OCI-LY7 (cell line): Measurements from ENCODE around the gene CTNNA2. TPM values are rescaled to one million over a fixed set of nuclear protein-coding genes. Genes with fewer than 3 reads are reported as not detected.

ENCODE experiments used
- BruUV-seq: library from RNA; stranded (reverse); fragments of 400-500 nt; replicated peaks from 2 replicates; lab custom pipeline; 2021; lab: Mats Ljungman, UMichigan
- CTCF ChIA-PET: fragments of 300-600 bp; sonication (Branson Sonifier 250); formaldehyde crosslinking; loops from one replicate; lab custom pipeline; 2022; ENCODE audit warnings: antibody characterized with exemption; ENCODE audit not compliant: unreplicated experiment; lab: Charles Lee
- POLR2A ChIA-PET: fragments of 300-600 bp; sonication (Branson Sonifier 250); formaldehyde crosslinking; loops from one replicate; lab custom pipeline; 2022; ENCODE audit warnings: antibody characterized with exemption; lab: Charles Lee
- DNase-seq: peaks from one replicate; pipeline ENCODE4 v3.0.0-alpha.2; 2015; ENCODE audit warnings: low spot score
- H2AFZ ChIP-seq: fragments of 200-600 bp; sonication (generic), shearing (Covaris generic); 2 replicates; pipeline ENCODE4 v1.6.1; 2014; ENCODE audit warnings: mild to moderate bottlenecking, antibody characterized with exemption, low read length, moderate library complexity
- H3K27ac ChIP-seq: fragments of 200-600 bp; sonication (generic); 2 replicates; pipeline ENCODE4 v1.5.1; 2014; ENCODE audit warnings: mixed run types, low read depth, mild to moderate bottlenecking, moderate library complexity, low read length, inconsistent platforms; ENCODE audit not compliant: poor library complexity, severe bottlenecking
- H3K36me3 ChIP-seq: fragments of 200-600 bp; sonication (generic); 2 replicates; pipeline ENCODE4 v1.6.1; 2014; ENCODE audit warnings: mild to moderate bottlenecking, antibody characterized with exemption, low read length, moderate library complexity, mixed read lengths; ENCODE audit not compliant: insufficient read depth
- H3K4me1 ChIP-seq: fragments of 200-600 bp; sonication (generic); 2 replicates; pipeline ENCODE4 v1.5.1; 2014; ENCODE audit warnings: mild to moderate bottlenecking, low read length; ENCODE audit not compliant: insufficient read depth, poor library complexity, severe bottlenecking
- H3K4me2 ChIP-seq: fragments of 200-600 bp; sonication (generic); 2 replicates; pipeline ENCODE4 v1.6.1; 2014; ENCODE audit warnings: mild to moderate bottlenecking, low read length
- H3K4me3 ChIP-seq: fragments of 200-600 bp; sonication (generic); 2 replicates; pipeline ENCODE4 v1.5.1; 2014; ENCODE audit warnings: mild to moderate bottlenecking, low read depth, low read length; ENCODE audit not compliant: poor library complexity, severe bottlenecking
- H3K79me2 ChIP-seq: fragments of 200-600 bp; sonication (generic); 2 replicates; pipeline ENCODE4 v1.6.1; 2016; ENCODE audit warnings: low read depth, mild to moderate bottlenecking, low read length, moderate library complexity, mixed read lengths; ENCODE audit not compliant: insufficient read depth
- H3K9me2 ChIP-seq: fragments of 200-600 bp; sonication (generic); 2 replicates; pipeline ENCODE4 v1.6.1; 2016; ENCODE audit warnings: mild to moderate bottlenecking, low read length, mixed read lengths; ENCODE audit not compliant: insufficient read depth
- H3K9me3 ChIP-seq: fragments of 200-600 bp; sonication (generic); 2 replicates; pipeline ENCODE4 v1.6.1; 2014; ENCODE audit warnings: mild to moderate bottlenecking, mixed run types, low read length, mixed read lengths
- H4K20me1 ChIP-seq: fragments of 200-600 bp; sonication (generic); 2 replicates; pipeline ENCODE4 v1.6.1; 2014; ENCODE audit warnings: mild to moderate bottlenecking, antibody characterized with exemption, low read length, moderate library complexity, mixed read lengths; ENCODE audit not compliant: insufficient read depth
- CTCF ChIP-seq: fragments of 200-600 bp; sonication (generic); conservative IDR thresholded peaks from 2 replicates; pipeline ENCODE4 v1.5.1; 2014; ENCODE audit warnings: mild to moderate bottlenecking, antibody characterized with exemption, low read length, moderate library complexity, mixed read lengths
- EZH2phosphoT487 ChIP-seq: fragments of 200-600 bp; sonication (generic); IDR thresholded peaks from 2 replicates; pipeline ENCODE4 v1.6.1; 2018; ENCODE audit warnings: low read depth, borderline replicate concordance, mild to moderate bottlenecking, mixed run types, antibody characterized with exemption, low read length, moderate library complexity, mixed read lengths
- intact Hi-C: fragments of 100-400 bp; cut with micrococcal nuclease; formaldehyde crosslinking; loops from one replicate; pipeline ENCODE4 v1.10.0; 2022; ENCODE audit not compliant: unreplicated experiment
- total RNA-seq, 2 experiments: library from RNA; depleted of rRNA in 1 of 2; stranded (reverse); fragments of >200 nt in 1 of 2; shearing (Covaris generic) in 1 of 2; gene quantifications; 2 replicates each; pipeline ENCODE4 v1.2.3, GENCODE V29; 2014 to 2022

Gene CTNNA2
- total RNA-seq, 2 experiments from 2014 or later = 0.19 to 2.7 TPM

DNA sequence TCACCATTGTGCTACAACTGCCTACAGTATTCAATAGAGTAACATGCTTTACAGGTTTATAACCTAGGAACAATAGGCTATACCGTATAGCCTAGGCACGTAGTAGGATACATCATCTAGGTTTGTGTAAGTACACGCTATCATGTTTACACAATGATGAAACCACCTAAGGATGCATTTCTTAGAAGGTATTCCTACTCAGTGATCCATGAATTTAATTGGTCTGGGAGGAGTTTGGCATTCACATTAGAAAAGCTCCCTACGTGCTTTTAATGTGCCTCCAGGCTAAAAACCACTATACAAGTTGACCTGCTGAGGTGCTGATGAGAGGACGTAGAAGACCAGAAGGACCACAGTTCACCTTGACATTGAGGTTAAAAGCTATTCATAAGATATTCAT is 946.2 kb downstream of the CTNNA2 start:
- no TSS peak for BruUV-seq
- CTCF ChIA-PET = no interaction called here

GRCh38 chr2:80461505-80462197 is 948.8 kb downstream of the CTNNA2 start:
- POLR2A ChIA-PET = interaction anchor here (1.0 to 1.1 kb wide), 2 partner anchors 37 to 65 kb away, joined by 3 read pairs; no protein-coding TSS in a partner anchor
- Histone ChIP-seq H3K4me3 (no peak overlapping the region), H3K4me2 (no peak overlapping the region), H3K4me1 (no peaks in the 10 kb centered on the region), H4K20me1 (no peaks in the 10 kb centered on the region), H3K27ac (no peak overlapping the region), H3K9me2 (no peaks in the 10 kb centered on the region), H2AFZ (no peak overlapping the region), H3K36me3 (no peaks in the 10 kb centered on the region), H3K79me2 (no peaks in the 10 kb centered on the region), H3K9me3 (no peaks in the 10 kb centered on the region)
- intact Hi-C loops = no loop called here
- no peak for DNase-seq
- BruUV-seq = no TSS peak
- CTCF ChIA-PET = no interaction called here
- TF ChIP-seq EZH2phosphoT487 = no peak
- TF ChIP-seq CTCF = no peak

More for the DNA sequence above, 946.2 kb downstream of the CTNNA2 start:
- Histone ChIP-seq H4K20me1 (no peaks in the 10 kb centered on the region), H3K9me2 (no peaks in the 10 kb centered on the region), H3K4me1 (no peaks in the 10 kb centered on the region), H3K9me3 (no peaks in the 10 kb centered on the region), H3K36me3 (no peaks in the 10 kb centered on the region), H3K79me2 (no peaks in the 10 kb centered on the region), H3K4me2 (no peak overlapping the region), H3K4me3 (no peak overlapping the region), H3K27ac (no peak overlapping the region), H2AFZ (no peak overlapping the region)
- no peak for TF ChIP-seq EZH2phosphoT487
- no peak for TF ChIP-seq CTCF
- no peak for DNase-seq
- intact Hi-C loops = no loop called here
- POLR2A ChIA-PET = interaction anchor here (0.9 kb wide), 1 partner anchor 10 kb away, joined by 3 read pairs; no protein-coding TSS in a partner anchor

DNA sequence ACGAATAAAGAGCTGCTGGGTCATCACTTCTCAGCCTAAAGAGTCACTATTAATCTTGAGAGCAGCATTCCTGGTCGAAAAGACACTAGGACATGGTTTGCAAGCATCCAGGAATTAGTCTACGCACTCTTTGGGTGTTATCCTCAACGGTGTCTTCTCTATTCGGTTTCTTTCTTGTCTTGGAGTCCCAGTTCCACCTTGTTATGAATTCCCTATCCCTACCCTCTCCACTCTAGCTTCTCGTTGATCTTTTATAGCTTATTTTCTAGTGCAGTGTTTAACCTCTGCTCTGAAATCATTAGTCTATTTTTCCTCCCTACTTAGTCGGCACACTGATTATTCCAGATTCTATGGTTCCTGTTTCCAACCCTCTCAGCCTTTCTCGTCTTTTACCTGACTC is 949.8 kb downstream of the CTNNA2 start:
- ChIA-PET POLR2A (no interaction called here), CTCF (no interaction called here)
- Histone ChIP-seq H3K4me1 (no peaks in the 10 kb centered on the region), H4K20me1 (no peaks in the 10 kb centered on the region), H3K4me2 (no peak overlapping the region), H3K4me3 (no peak overlapping the region), H2AFZ (no peak overlapping the region), H3K9me3 (no peaks in the 10 kb centered on the region), H3K9me2 (no peaks in the 10 kb centered on the region), H3K79me2 (no peaks in the 10 kb centered on the region), H3K36me3 (no peaks in the 10 kb centered on the region), H3K27ac (no peak overlapping the region)
- no TSS peak for BruUV-seq
- intact Hi-C loops = no loop called here
- TF ChIP-seq EZH2phosphoT487 (no peak), CTCF (no peak)
- no peak for DNase-seq
